ENCODE results near the gene MEIS2.

The MEIS2 gene

GRCh38 chr15:37133602-37134001 is 33.3 kb upstream of the MEIS2 start:
- TF ChIP-seq ZBTB7A (IDR thresholded peaks at IDR 0.05; ENCODE audit: low read depth) (no peak), FOXM1 (IDR thresholded peaks at IDR 0.05; ENCODE audit: borderline replicate concordance, low read depth) (no peak), EP300 (IDR thresholded peaks at IDR 0.05; ENCODE audit: borderline replicate concordance) (no peak), EGR1 (IDR thresholded peaks at IDR 0.05) (no peak), CEBPB (IDR thresholded peaks at IDR 0.05) (no peak), CREB1 (IDR thresholded peaks at IDR 0.05; ENCODE audit: low read depth) (no peak), NFIC (IDR thresholded peaks at IDR 0.05) (no peak), YY1 (IDR thresholded peaks at IDR 0.05; ENCODE audit: low read depth) (no peak), USF1 (IDR thresholded peaks at IDR 0.05) (no peak), RAD21 (IDR thresholded peaks at IDR 0.05; ENCODE audit: low read depth) (no peak), MAX (IDR thresholded peaks at IDR 0.05) (no peak), TCF12 (IDR thresholded peaks at IDR 0.05; ENCODE audit: low read depth) (no peak), REST (IDR thresholded peaks at IDR 0.05; ENCODE audit: low read depth) (no peak)

GRCh38 chr15:37132826-37133417 is 32.6 kb upstream of the MEIS2 start:
- TF ChIP-seq CREB1 (IDR thresholded peaks at IDR 0.05; ENCODE audit: low read depth) (no peak), YY1 (IDR thresholded peaks at IDR 0.05; ENCODE audit: low read depth) (no peak), CEBPB (IDR thresholded peaks at IDR 0.05) (no peak), ZBTB7A (IDR thresholded peaks at IDR 0.05; ENCODE audit: low read depth) (no peak), EGR1 (IDR thresholded peaks at IDR 0.05) (no peak), TAF1 (IDR thresholded peaks at IDR 0.05; ENCODE audit: low read depth) (no peak), EP300 (IDR thresholded peaks at IDR 0.05; ENCODE audit: borderline replicate concordance) (no peak), TCF12 (IDR thresholded peaks at IDR 0.05; ENCODE audit: low read depth) (no peak), RAD21 (IDR thresholded peaks at IDR 0.05; ENCODE audit: low read depth) (no peak), REST (IDR thresholded peaks at IDR 0.05; ENCODE audit: low read depth) (no peak), FOXM1 (IDR thresholded peaks at IDR 0.05; ENCODE audit: borderline replicate concordance, low read depth) (no peak), TEAD4 (IDR thresholded peaks at IDR 0.05) (no peak), NFIC (IDR thresholded peaks at IDR 0.05) (no peak), MAX (IDR thresholded peaks at IDR 0.05) (no peak)

- TF ChIP-seq USF1 (IDR thresholded peaks at IDR 0.05) (no peak), NFIC (IDR thresholded peaks at IDR 0.05) (no peak), TAF1 (IDR thresholded peaks at IDR 0.05; ENCODE audit: low read depth) (no peak)
These were observed 31.3 kb upstream of the MEIS2 start for GRCh38 chr15:37131621-37132020.

- TF ChIP-seq CREB1 (IDR thresholded peaks at IDR 0.05; ENCODE audit: low read depth) (no peak), REST (IDR thresholded peaks at IDR 0.05; ENCODE audit: low read depth) (no peak), EP300 (IDR thresholded peaks at IDR 0.05; ENCODE audit: borderline replicate concordance) (no peak), MAX (IDR thresholded peaks at IDR 0.05) (no peak), USF1 (IDR thresholded peaks at IDR 0.05) (no peak), RAD21 (IDR thresholded peaks at IDR 0.05; ENCODE audit: low read depth) (no peak), EGR1 (IDR thresholded peaks at IDR 0.05) (no peak), ZBTB7A (IDR thresholded peaks at IDR 0.05; ENCODE audit: low read depth) (no peak), CEBPB (IDR thresholded peaks at IDR 0.05) (no peak), FOXM1 (IDR thresholded peaks at IDR 0.05; ENCODE audit: borderline replicate concordance, low read depth) (no peak), TCF12 (IDR thresholded peaks at IDR 0.05; ENCODE audit: low read depth) (no peak)
These were observed 30.0 kb upstream of the MEIS2 start for GRCh38 chr15:37130356-37130755.

Measured in Ishikawa (cell line).